IMR-90 (cell line): ENCODE data around the gene GEMIN8. TPM values are rescaled to one million over a fixed set of nuclear protein-coding genes. Genes with fewer than 3 reads are reported as not detected.

Experiments
- ATAC-seq: fragments of 200-7000 bp; cut with Tn5 transposase; 2 replicates; pipeline ENCODE4 v1.9.1; 2020; ENCODE audit warnings: low read depth, mild to moderate bottlenecking, moderate library complexity
- BruUV-seq: library from RNA; stranded (reverse); fragments of 400-500 nt; replicated peaks from 2 replicates; lab custom pipeline; 2021; lab: Mats Ljungman, UMichigan
- CTCF ChIA-PET: fragments of 300-600 bp; formaldehyde crosslinking; extraction: SDS; loops from one replicate; lab custom pipeline; 2021; ENCODE audit warnings: antibody characterized with exemption; lab: Yijun Ruan, JAX
- POLR2A ChIA-PET: fragments of 300-600 bp; sonication (Branson Sonifier 250); formaldehyde crosslinking; loops from one replicate; lab custom pipeline; 2022; ENCODE audit warnings: antibody characterized with exemption; ENCODE audit not compliant: unreplicated experiment; lab: Charles Lee
- DNase-seq: peaks from one replicate; pipeline ENCODE4 v3.0.0; 2013
- H2AFZ ChIP-seq: replicated peaks from 2 replicates; pipeline ENCODE3; 2013; ENCODE audit warnings: low read length, mild to moderate bottlenecking; ENCODE audit not compliant: poor library complexity
- H2AK5ac ChIP-seq: 2 replicates; pipeline ENCODE4 v1.6.1; 2013; ENCODE audit warnings: low read depth, low read length, inconsistent platforms
- H2AK9ac ChIP-seq: replicated peaks from 2 replicates; pipeline ENCODE3; 2013; ENCODE audit warnings: mild to moderate bottlenecking, low read depth, low read length, moderate library complexity; ENCODE audit not compliant: poor library complexity
- H2BK120ac ChIP-seq: 2 replicates; pipeline ENCODE4 v1.6.1; 2013; ENCODE audit warnings: low read depth, low read length, inconsistent platforms
- H2BK15ac ChIP-seq: 3 replicates; pipeline ENCODE4 v1.6.1; 2013; ENCODE audit warnings: low read depth, low read length, inconsistent platforms
- H2BK20ac ChIP-seq: 2 replicates; pipeline ENCODE4 v1.6.1; 2013; ENCODE audit warnings: low read depth, mild to moderate bottlenecking, inconsistent platforms, low read length, moderate library complexity
- H2BK5ac ChIP-seq: 2 replicates; pipeline ENCODE4 v1.6.1; 2013; ENCODE audit warnings: mild to moderate bottlenecking, low read depth, low read length, inconsistent platforms; ENCODE audit not compliant: poor library complexity, severe bottlenecking
- H3K14ac ChIP-seq: replicated peaks from 2 replicates; pipeline ENCODE4 v1.6.1; 2013; ENCODE audit warnings: low read depth, low read length, inconsistent platforms
- H3K18ac ChIP-seq: 2 replicates; pipeline ENCODE4 v1.6.1; 2013; ENCODE audit warnings: low read depth, low read length, control low read depth
- H3K23ac ChIP-seq: 2 replicates; pipeline ENCODE4 v1.6.1; 2013; ENCODE audit warnings: low read depth, low read length, inconsistent platforms
- H3K27ac ChIP-seq: 2 replicates; pipeline ENCODE4 v1.5.1; 2013; ENCODE audit warnings: mild to moderate bottlenecking, control low read depth, low read length; ENCODE audit not compliant: insufficient read depth
- H3K27me3 ChIP-seq: 2 replicates; pipeline ENCODE4 v1.6.1; 2013; ENCODE audit warnings: low read length; ENCODE audit not compliant: control insufficient read depth, insufficient read depth
- H3K36me3 ChIP-seq: 2 replicates; pipeline ENCODE4 v1.6.1; 2013; ENCODE audit warnings: low read length, mixed read lengths; ENCODE audit not compliant: control insufficient read depth, insufficient read depth
- H3K4ac ChIP-seq: 2 replicates; pipeline ENCODE4 v1.6.1; 2013; ENCODE audit warnings: low read depth, low read length, inconsistent platforms
- H3K4me1 ChIP-seq: 2 replicates; pipeline ENCODE4 v1.6.1; 2013; ENCODE audit warnings: low read length, mixed read lengths; ENCODE audit not compliant: control insufficient read depth, insufficient read depth
- H3K4me2 ChIP-seq: 2 replicates; pipeline ENCODE4 v1.6.1; 2013; ENCODE audit warnings: low read depth, mild to moderate bottlenecking, control low read depth, low read length, moderate library complexity
- H3K4me3 ChIP-seq: 2 replicates; pipeline ENCODE4 v1.5.1; 2013; ENCODE audit warnings: low read depth, mild to moderate bottlenecking, control low read depth, low read length, moderate library complexity; ENCODE audit not compliant: insufficient read depth
- H3K56ac ChIP-seq: 2 replicates; pipeline ENCODE4 v1.6.1; 2013; ENCODE audit warnings: low read length, inconsistent platforms; ENCODE audit not compliant: insufficient read depth; ENCODE audit errors: extremely low read depth
- H3K79me1 ChIP-seq, 2 experiments: 2 replicates each; pipeline ENCODE4 v1.6.1; 2013; ENCODE audit warnings: low read length in 2 of 2, inconsistent platforms in 1 of 2, low read depth in 1 of 2
- H3K9ac ChIP-seq: 2 replicates; pipeline ENCODE4 v1.6.1; 2013; ENCODE audit warnings: low read depth, low read length, control low read depth
- H3K9me1 ChIP-seq: 2 replicates; pipeline ENCODE4 v1.6.1; 2013; ENCODE audit warnings: low read length, inconsistent platforms; ENCODE audit not compliant: insufficient read depth
- H3K9me3 ChIP-seq: 2 replicates; pipeline ENCODE4 v1.6.1; 2013; ENCODE audit warnings: low read length; ENCODE audit not compliant: control insufficient read depth, insufficient read depth
- H4K20me1 ChIP-seq: 2 replicates; pipeline ENCODE4 v1.6.1; 2013; ENCODE audit warnings: low read length, inconsistent platforms; ENCODE audit not compliant: insufficient read depth
- H4K5ac ChIP-seq: 2 replicates; pipeline ENCODE4 v1.6.1; 2013; ENCODE audit warnings: mild to moderate bottlenecking, low read depth, low read length, control low read depth
- H4K8ac ChIP-seq, 2 experiments: 2 replicates each; pipeline ENCODE4 v1.6.1; 2013; ENCODE audit warnings: low read depth in 2 of 2, low read length in 2 of 2, control low read depth in 1 of 2, inconsistent platforms in 1 of 2
- H4K91ac ChIP-seq: 2 replicates; pipeline ENCODE4 v1.6.1; 2013; ENCODE audit warnings: low read depth, low read length, inconsistent platforms; ENCODE audit not compliant: insufficient read depth
- BHLHE40 ChIP-seq: fragments of 150-350 bp; IDR thresholded peaks from 2 replicates; pipeline ENCODE4 v1.6.1; 2016; ENCODE audit warnings: mild to moderate bottlenecking, low read depth, low read length
- CEBPB ChIP-seq: IDR thresholded peaks from 2 replicates; pipeline ENCODE4 v1.6.1; 2012; ENCODE audit warnings: low read depth, low read length, improper control_type of control experiment
- CHD1 ChIP-seq: IDR thresholded peaks from 2 replicates; pipeline ENCODE4 v1.6.1; 2012; ENCODE audit warnings: low read depth, low read length, improper control_type of control experiment
- CTCF ChIP-seq: conservative IDR thresholded peaks from 2 replicates; pipeline ENCODE4 v1.5.1; 2012; ENCODE audit warnings: mild to moderate bottlenecking, low read depth, low read length, improper control_type of control experiment
- ELK1 ChIP-seq: fragments of 150-350 bp; IDR thresholded peaks from 2 replicates; pipeline ENCODE4 v1.6.1; 2016; ENCODE audit warnings: low read depth, mild to moderate bottlenecking, low read length, moderate library complexity, borderline replicate concordance
- FOS ChIP-seq: fragments of 150-350 bp; IDR thresholded peaks from 2 replicates; pipeline ENCODE4 v1.6.1; 2016; ENCODE audit warnings: low read depth, low read length
- MAFK ChIP-seq: IDR thresholded peaks from 2 replicates; pipeline ENCODE4 v1.6.1; 2012; ENCODE audit warnings: low read depth, low read length, improper control_type of control experiment
- MAZ ChIP-seq: IDR thresholded peaks from 2 replicates; pipeline ENCODE4 v1.6.1; 2012; ENCODE audit warnings: low read depth, mild to moderate bottlenecking, low read length, improper control_type of control experiment, moderate library complexity, borderline replicate concordance
- MXI1 ChIP-seq: IDR thresholded peaks from 2 replicates; pipeline ENCODE4 v1.6.1; 2012; ENCODE audit warnings: low read depth, mild to moderate bottlenecking, low read length, moderate library complexity, borderline replicate concordance
- NFE2L2 ChIP-seq: fragments of 150-350 bp; IDR thresholded peaks from 2 replicates; pipeline ENCODE4 v1.6.1; 2016; ENCODE audit warnings: low read depth, mild to moderate bottlenecking, low read length
- POLR2A ChIP-seq: IDR thresholded peaks from 2 replicates; pipeline ENCODE4 v1.6.1; 2012; ENCODE audit warnings: mild to moderate bottlenecking, low read depth, low read length
- RAD21 ChIP-seq: IDR thresholded peaks from 2 replicates; pipeline ENCODE4 v1.6.1; 2012; ENCODE audit warnings: low read length, improper control_type of control experiment
- RCOR1 ChIP-seq: IDR thresholded peaks from 2 replicates; pipeline ENCODE4 v1.6.1; 2012; ENCODE audit warnings: mild to moderate bottlenecking, low read length, improper control_type of control experiment; ENCODE audit not compliant: insufficient replicate concordance
- SMC3 ChIP-seq: fragments of 150-350 bp; IDR thresholded peaks from 2 replicates; pipeline ENCODE4 v1.6.1; 2016; ENCODE audit warnings: low read depth, mild to moderate bottlenecking, antibody characterized with exemption, low read length, moderate library complexity
- USF2 ChIP-seq: fragments of 150-350 bp; IDR thresholded peaks from 2 replicates; pipeline ENCODE4 v1.6.1; 2017; ENCODE audit warnings: mild to moderate bottlenecking, antibody characterized with exemption, low read length, low read depth
- WGBS, 2 experiments: methylation state at CpG; one replicate each; pipeline versions ENCODE4 v1.1.5 to v1.1.7; 2013; ENCODE audit warnings: missing lambda C conversion rate in 2 of 2; ENCODE audit not compliant: insufficient read length in 1 of 2; ENCODE audit errors: extremely low coverage in 2 of 2; 5-methylcytosine and 5-hydroxymethylcytosine counted together
- dilution Hi-C: fragments of 300-500 bp; cut with HindIII; formaldehyde crosslinking; loops from one replicate; pipeline ENCODE4 v1.14.3; 2018; ENCODE audit warnings: low sequenced_read_pairs; ENCODE audit not compliant: unreplicated experiment
- in situ Hi-C: fragments of 300-500 bp; cut with MboI; formaldehyde crosslinking; loops from 3 replicates; pipeline ENCODE4 v1.14.3; 2019; ENCODE audit warnings: low sequenced_read_pairs, inconsistent platforms, mixed read lengths
- intact Hi-C: fragments of 100-400 bp; cut with micrococcal nuclease; formaldehyde crosslinking; loops from 2 replicates; pipeline ENCODE4 v1.10.0; 2022
- polyA plus RNA-seq, 3 experiments: library from polyadenylated mRNA; depleted of rRNA; stranded (reverse); fragments of >200 nt; gene quantifications; 2 replicates each; pipeline ENCODE4 v1.2.3, GENCODE V29; 2012; ENCODE audit warnings: low replicate concordance in 1 of 3
- total RNA-seq: library from RNA; depleted of rRNA; stranded (reverse); fragments of >200 nt; gene quantifications from 2 replicates; pipeline ENCODE4 v1.2.3, GENCODE V29; 2012

The GEMIN8 gene
- total and polyA plus RNA-seq, 2 of the 4 experiments (the other 2 are of a cell fraction) = 12.0 to 24.1 TPM

- ATAC-seq (no peak), DNase-seq (peak; percentile 10)
- H2BK20ac ChIP-seq = no peak overlapping the region
- H3K4me3 ChIP-seq = no peak overlapping the region
- H2AK5ac ChIP-seq = no peak overlapping the region
- no peaks in the 10 kb centered on the region for H4K20me1 ChIP-seq
- H4K91ac ChIP-seq = no peak overlapping the region
- no peak overlapping the region for H2BK120ac ChIP-seq
- H2AK9ac ChIP-seq = no peak overlapping the region
- no CpG with 5 or more reads among the region's 1 CpG for WGBS, 2 experiments
- no peak overlapping the region for H3K14ac ChIP-seq
- H2BK15ac ChIP-seq = no peak overlapping the region
- intact Hi-C loops = no loop called here
- in situ Hi-C loops = no loop called here
- H3K18ac ChIP-seq = no peak overlapping the region
- H2AFZ ChIP-seq = no peak overlapping the region
- BruUV-seq = no TSS peak
- H3K4me2 ChIP-seq = no peak overlapping the region
- no peak overlapping the region for H2BK5ac ChIP-seq
- no peaks in the 10 kb centered on the region for H3K27me3 ChIP-seq
- dilution Hi-C loops = no loop called here
- no peaks in the 10 kb centered on the region for H3K79me1 ChIP-seq
- no peaks in the 10 kb centered on the region for H3K4me1 ChIP-seq
- POLR2A ChIA-PET = no interaction called here
- H3K23ac ChIP-seq = no peak overlapping the region
- no peak overlapping the region for H3K27ac ChIP-seq
- H4K8ac ChIP-seq = no peak overlapping the region
- H3K9me3 ChIP-seq = no peaks in the 10 kb centered on the region
- no peak overlapping the region for H3K9ac ChIP-seq
- TF ChIP-seq CEBPB (no peak), ELK1 (no peak), SMC3 (no peak), MXI1 (no peak), MAFK (no peak), CHD1 (no peak), RAD21 (no peak), RCOR1 (no peak), USF2 (no peak), MAZ (no peak), CTCF (no peak), NFE2L2 (no peak), FOS (no peak), POLR2A (no peak), BHLHE40 (no peak)
- no peak overlapping the region for H4K5ac ChIP-seq
- H3K36me3 ChIP-seq = no peaks in the 10 kb centered on the region
- no peak overlapping the region for H3K4ac ChIP-seq
- CTCF ChIA-PET = no interaction called here
- no peaks in the 10 kb centered on the region for H3K9me1 ChIP-seq
- H3K56ac ChIP-seq = no peak overlapping the region
Measured at GRCh38 chrX:14050709-14051108, 21.0 kb upstream of the GEMIN8 start.
